Dermis microvascular lymphatic vessel endothelial cell (primary cell): Measurements from ENCODE around the gene FGF14. TPM values are rescaled to one million over a fixed set of nuclear protein-coding genes. Genes with fewer than 3 reads are reported as not detected.

Experiments
- DNase-seq, 2 donors: peaks; one replicate each; pipeline versions ENCODE4 v3.0.0 to v3.0.0-alpha.2; 2010; ENCODE audit warnings: low read depth in 2 of 2
- total RNA-seq: library from RNA; depleted of rRNA; stranded (reverse); fragments of >200 nt; gene quantifications from 2 replicates; pipeline ENCODE4 v1.2.1, GENCODE V29; 2014

The FGF14 gene
- total RNA-seq, result 2.4 and 3.2 TPM in 2 replicates

- no peak for DNase-seq
These were observed at the start of gene FGF14 for GRCh38 chr13:102401766-102402165. Gene FGF14 (minus strand): TSS chr13:102402048.

GRCh38 chr13:102443249-102443648 lies 41.4 kb upstream of the FGF14 start:
- no peak for DNase-seq

- DNase-seq, result no peak
These were observed 39.2 kb upstream of the FGF14 start for GRCh38 chr13:102441085-102441484.

- no peak for DNase-seq
These were observed 38.5 kb upstream of the FGF14 start for GRCh38 chr13:102440259-102440936.

GRCh38 chr13:102422690-102423089 lies 20.8 kb upstream of the FGF14 start:
- no peak for DNase-seq

GRCh38 chr13:102405499-102406100 lies 3.8 kb upstream of the FGF14 start:
- no peak for DNase-seq

GRCh38 chr13:102402290-102402689 lies 442 bp upstream of the FGF14 start:
- no peak for DNase-seq

- no peak for DNase-seq
These were observed 583 bp downstream of the FGF14 start for GRCh38 chr13:102401265-102401664.

- DNase-seq, result no peak
These were observed 1.1 kb downstream of the FGF14 start for GRCh38 chr13:102400675-102401145.

- DNase-seq, result no peak
These were observed 1.8 kb downstream of the FGF14 start for GRCh38 chr13:102399791-102400674.

- no peak for DNase-seq
These were observed 5.9 kb downstream of the FGF14 start for GRCh38 chr13:102395939-102396338.

- no peak for DNase-seq
These were observed 6.7 kb downstream of the FGF14 start for GRCh38 chr13:102395174-102395573.

GRCh38 chr13:102394158-102395053 lies 7.4 kb downstream of the FGF14 start:
- DNase-seq, result peak; percentile 58 to 77

GRCh38 chr13:102392481-102393209 lies 9.2 kb downstream of the FGF14 start:
- DNase-seq, result no peak

- DNase-seq, result no peak
These were observed 15.4 kb downstream of the FGF14 start for GRCh38 chr13:102386461-102386860.

- no peak for DNase-seq
These were observed 21.8 kb downstream of the FGF14 start for GRCh38 chr13:102380012-102380411.

- DNase-seq, result no peak
These were observed 25.5 kb downstream of the FGF14 start for GRCh38 chr13:102376318-102376717.

GRCh38 chr13:102374726-102375125 lies 27.1 kb downstream of the FGF14 start:
- DNase-seq, result no peak

- no peak for DNase-seq
These were observed 27.6 kb downstream of the FGF14 start for GRCh38 chr13:102374233-102374632.

- no peak for DNase-seq
These were observed 28.6 kb downstream of the FGF14 start for GRCh38 chr13:102373221-102373620.

GRCh38 chr13:102369302-102369701 lies 32.5 kb downstream of the FGF14 start:
- DNase-seq, result no peak
